HG03135 (cell line): Measurements from ENCODE around the gene SPDYA.

Experiments used
- ATAC-seq: cut with Tn5 transposase; IDR thresholded peaks from one replicate; pipeline ENCODE4 v1.9.1; 2021; ENCODE audit warnings: mild to moderate bottlenecking, moderate library complexity; ENCODE audit not compliant: unreplicated experiment

The SPDYA gene

DNA sequence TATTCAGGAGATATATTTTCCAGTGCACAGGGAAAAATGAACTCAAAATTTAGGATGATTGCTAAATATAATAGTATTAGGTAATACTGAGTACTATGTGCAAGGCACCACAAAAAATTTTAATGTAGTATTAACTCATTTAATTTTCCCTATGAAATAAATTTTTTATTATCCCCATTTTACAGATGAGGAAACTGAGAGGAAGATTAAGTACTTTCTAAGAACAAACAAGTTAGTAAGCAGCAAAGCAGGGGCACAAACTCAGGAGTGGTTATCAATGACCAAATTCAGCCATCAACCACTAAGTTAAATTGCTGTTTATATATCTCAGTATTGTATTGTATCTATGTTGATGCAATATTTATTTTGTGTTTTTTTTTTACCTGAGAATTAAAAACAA lies 14.2 kb downstream of the SPDYA start:
- ATAC-seq, result no peak

DNA sequence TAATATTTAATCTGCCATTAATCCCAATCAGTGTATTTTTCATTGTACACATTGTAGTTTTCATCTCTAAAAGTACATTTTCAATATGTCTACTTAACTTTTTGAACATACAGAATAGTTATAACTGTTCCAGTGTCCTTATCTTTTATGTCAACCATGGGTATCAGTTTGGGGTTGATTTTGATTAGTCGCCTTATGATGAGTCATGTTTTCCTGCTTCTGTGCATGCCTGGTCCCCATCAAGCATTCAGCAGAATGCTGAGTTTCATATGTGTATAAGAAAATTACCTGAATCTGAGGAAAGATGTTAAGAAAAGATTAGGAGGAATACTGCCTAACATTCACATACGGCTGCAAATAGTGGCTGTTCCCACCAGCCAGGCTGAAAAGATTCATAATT lies 17.7 kb downstream of the SPDYA start:
- ATAC-seq, result no peak

DNA sequence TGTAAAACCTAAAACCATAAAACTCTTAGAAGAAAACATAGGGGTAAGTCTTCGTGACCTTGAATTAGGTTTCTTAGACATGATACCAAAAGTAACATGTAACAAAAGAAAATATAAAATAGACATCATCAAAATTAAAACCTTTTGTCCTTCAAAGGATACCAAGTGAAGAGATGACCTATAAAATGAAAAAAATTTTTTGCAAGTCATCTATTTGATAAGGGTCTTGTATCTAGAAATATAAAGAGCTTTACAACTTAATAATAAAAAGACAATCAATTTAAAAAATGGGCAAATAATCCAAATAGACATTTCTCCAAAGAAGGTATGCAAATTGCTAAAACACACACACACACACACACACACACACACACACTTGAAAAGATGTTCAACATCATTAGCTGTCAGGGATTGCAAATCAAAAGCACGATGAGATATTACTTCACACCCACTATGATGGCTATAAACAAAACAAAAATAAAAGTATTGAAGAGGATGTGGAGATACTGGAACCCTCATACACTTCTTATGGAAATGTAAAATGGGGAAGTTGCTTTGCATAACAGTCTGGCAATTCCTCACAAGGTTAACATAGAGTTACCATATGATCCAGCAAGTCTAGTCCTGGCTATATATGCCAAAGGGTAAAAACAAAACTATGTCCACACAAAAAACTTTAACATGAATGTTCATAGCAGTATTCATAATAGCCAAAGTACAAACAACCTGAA lies 23.3 kb downstream of the SPDYA start:
- no peak for ATAC-seq

DNA sequence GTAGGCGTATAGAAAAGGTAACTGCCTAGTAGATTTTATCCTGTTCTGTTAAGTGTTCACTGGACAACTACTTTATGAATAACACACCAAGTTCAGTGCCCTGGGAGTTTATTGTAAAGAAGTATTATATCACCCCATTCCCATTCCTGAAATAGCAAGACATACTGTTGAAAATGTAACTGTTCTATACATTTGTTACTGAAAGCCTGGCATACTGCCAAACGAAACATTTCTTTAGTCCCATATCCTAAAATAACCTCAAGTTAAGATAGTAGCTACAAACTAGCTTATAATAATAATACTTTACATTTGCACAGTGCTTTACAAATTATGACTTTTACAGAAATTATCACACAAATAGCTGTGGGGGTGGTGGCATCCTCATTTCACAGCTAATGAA lies 25.1 kb downstream of the SPDYA start:
- no peak for ATAC-seq

DNA sequence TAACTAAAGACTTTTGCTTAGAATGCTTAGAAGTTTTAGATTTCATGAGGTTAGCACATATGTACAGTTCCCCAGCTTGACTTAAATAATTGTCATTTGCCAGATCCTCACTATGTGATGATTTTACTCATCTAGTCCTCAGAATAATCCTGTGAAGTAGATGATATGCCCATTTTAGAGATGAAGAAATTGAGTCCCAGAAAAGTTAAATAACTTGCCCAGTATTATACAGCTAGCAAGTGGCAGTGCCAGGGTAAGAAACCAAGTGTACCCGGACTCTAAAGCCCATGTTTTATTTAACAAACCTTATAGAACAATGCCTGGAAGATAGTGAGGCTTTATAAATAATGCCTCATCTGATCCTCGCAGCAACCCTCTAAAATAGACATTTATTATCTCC lies 28.3 kb downstream of the SPDYA start:
- ATAC-seq, result no peak

DNA sequence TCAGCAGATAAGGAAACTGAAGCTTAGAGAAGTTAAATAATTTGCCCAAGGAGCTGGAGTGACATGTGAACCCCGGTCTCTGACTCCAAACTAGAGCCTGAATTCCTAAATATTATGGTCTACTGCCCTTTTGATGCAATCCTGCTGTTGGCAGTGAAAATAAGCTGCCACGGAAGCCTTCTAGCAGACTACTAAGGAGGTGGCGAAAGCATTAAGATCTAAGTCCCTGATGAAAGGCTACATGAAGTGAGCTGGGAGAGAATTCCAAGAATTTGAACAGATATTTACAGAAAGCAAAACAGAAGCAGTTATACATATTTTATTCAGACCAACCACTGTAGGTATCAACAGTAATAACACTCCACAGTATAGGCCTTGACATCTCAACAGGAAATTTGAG lies 31.4 kb downstream of the SPDYA start:
- ATAC-seq, result no peak

DNA sequence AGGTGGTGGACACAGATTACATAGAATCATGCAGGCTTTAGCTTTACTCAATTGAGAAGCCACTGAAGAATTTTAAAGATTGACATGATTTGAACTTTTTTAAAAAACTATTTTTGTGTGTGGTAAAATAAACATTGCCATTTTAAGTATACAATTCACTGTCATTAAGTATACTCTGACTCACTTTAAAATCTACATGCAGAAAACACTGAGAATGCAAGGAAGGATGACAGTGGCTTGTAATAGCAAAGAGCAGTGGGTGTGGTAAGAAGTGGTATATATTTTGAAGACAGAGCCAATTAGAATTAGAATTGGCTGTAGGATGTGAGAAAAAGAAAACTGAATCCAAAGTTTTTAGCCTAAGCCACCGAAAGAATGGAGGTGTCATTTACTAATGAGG lies 44.6 kb downstream of the SPDYA start:
- ATAC-seq, result no peak

DNA sequence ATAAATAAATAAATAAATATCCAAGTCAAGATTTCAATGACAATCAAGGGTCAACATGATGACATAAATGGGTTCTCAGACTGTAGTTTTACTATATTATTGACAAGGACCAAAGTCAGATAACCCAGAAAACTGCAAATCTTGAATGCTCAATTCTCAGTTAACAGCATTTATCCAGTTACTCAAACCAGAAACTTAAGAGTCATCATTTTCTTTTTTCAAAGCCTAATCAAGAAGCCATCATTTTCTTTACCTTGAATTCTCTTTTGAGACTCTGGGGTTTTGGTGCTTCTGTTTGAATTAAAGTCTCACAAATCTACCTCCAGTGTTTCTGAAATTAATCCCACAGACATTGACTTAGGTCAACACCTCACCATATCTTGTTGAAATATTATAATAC lies 45.3 kb downstream of the SPDYA start:
- no peak for ATAC-seq

DNA sequence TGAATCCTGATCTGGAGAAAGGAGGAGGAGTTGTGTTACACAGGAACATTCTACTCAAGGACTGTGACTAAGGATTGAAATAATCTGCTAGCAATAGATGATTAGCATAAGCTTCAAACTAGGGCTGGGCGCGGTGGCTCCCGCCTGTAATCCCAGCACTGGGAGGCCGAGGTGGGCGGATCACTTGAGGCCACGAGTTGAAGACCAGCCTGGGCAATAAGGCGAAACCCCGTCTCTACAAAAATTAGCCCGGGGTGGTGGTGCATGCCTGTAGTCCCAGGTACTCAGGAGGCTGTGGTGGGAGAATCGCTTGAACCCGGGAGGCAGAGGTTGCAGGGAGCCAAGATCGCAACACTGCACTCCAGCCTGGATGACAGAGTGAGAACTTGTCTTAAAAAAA lies 58.0 kb downstream of the SPDYA start:
- no peak for ATAC-seq

DNA sequence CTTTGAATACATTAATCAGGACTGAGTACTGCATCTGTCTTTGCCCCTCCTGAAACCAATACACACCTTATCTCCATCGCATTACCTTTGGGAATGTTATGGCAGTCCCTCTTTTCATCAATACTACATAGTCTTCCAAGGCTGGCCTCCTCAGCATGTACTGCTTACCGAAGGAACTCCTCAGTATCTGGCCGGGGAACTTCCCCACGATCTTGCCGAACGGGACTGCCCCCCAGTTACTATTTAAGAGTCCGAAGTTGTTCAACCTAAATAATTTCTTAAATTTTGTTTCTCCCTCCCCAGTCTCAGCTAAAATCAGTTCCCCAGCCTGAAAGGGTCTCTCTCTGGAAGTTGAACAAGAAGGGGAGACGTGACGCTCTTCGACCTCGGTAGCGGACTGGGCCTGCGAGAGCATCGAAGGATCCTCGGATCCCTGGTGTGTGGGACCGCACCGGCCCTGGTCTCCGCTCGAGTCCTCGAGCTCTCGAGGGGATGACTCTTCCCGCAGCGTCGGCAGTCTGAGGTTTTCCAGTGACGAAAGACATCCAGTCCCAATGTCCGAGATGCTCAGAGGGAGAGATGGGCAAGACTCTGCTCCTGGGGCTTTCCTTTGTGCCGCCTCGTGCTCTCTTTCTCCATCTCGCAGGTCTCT lies 59.0 kb downstream of the SPDYA start:
- peak; percentile 21 for ATAC-seq

DNA sequence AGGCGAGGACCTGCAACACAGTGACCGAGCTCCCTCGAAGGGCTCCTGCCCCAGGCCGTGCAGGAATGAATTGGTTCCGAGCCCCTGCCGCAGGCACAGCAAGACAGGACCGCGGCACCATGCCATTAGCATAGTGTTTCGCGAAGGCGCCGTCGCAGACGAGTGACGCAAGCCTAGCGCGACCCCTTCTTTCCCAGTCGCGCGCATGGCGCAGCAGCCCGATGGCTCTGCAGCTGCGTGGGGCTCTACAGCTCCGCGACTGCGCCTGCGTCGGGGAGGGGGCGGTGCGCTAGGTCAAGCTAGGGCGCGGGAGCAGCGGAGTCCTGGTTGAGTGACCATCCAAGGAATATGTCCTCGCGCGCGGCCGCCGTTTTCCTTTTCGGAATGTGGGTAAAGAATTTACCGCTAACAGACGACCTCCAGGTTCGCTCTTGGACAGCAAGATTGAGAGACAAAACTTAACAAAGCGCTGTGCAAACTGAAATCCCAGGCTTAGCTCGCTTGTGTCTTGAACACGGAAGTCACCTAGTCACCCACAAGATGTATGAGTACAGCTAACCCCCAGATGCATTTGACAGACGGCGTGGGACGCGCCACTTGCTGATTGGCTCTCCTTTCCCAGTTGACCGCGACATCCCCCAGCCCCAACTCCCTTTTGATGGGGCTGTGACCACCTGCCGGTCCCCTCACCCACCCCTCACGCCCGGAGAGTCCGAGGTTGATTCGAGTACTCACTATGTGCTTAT lies 59.7 kb downstream of the SPDYA start, which contains the start of gene TRMT61B:
TSS of gene TRMT61B (minus strand) at position 164 of the 746 bp plus-strand sequence. CDS start at position 132, 32 bp downstream.
- ATAC-seq, result peak; percentile 94

DNA sequence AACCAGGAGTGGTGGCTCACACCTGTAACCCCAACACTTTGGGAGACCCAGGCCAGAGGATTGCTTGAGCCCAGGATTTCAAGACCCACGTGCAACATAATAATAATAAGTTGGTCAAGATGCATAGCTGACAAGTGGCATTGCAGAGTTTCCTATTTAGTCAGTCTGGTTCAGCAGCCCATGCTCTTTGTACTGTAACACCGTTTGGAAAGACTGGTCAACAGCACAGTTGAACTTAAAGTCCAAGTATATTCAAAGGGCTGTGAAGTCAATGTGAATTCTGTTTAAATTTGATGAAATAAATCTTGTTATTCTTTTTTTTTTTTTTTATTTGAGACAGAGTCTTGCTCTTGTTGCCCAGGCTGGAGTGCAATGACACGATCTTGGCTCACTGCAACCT lies 61.0 kb downstream of the SPDYA start:
- ATAC-seq, result no peak

DNA sequence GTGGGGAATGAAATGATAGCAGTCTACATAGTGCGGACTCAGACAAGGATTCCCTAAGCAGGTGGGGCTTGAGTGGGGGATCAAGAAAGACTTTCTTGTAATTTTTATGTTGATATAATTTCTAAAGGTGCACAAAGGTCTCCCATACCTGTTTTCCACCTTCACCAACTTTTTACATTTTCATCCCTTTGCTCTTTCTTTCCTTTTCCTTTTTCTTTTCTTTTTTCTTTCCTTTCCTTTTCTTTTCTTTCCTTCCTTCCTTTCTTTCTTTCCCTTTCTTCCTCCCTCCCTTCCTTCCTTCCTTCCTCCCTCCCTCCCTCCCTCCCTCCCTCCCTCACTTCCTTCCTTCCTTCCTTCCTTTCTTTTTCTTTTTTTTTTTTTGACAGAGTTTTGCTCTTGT lies 69.6 kb downstream of the SPDYA start:
- no peak for ATAC-seq

DNA sequence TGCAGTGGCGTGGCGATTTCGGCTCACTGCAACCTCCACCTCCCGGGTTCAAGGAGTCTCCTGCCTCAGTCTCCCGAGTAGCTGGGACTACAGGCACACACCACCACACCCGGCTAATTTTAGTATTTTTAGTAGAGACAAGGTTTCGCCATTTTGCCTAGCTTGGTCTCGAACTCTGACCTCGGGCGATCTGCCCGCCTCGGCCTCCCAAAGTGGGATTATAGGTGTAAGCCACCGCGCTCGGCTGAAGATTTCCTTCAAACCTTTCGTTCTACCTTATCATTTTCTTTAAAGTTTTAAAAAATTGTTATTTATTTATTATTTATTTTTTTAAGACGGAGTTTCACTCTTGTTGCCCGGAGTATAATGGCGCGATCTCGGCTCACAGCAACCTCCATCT lies 82.9 kb downstream of the SPDYA start:
- ATAC-seq, result no peak

DNA sequence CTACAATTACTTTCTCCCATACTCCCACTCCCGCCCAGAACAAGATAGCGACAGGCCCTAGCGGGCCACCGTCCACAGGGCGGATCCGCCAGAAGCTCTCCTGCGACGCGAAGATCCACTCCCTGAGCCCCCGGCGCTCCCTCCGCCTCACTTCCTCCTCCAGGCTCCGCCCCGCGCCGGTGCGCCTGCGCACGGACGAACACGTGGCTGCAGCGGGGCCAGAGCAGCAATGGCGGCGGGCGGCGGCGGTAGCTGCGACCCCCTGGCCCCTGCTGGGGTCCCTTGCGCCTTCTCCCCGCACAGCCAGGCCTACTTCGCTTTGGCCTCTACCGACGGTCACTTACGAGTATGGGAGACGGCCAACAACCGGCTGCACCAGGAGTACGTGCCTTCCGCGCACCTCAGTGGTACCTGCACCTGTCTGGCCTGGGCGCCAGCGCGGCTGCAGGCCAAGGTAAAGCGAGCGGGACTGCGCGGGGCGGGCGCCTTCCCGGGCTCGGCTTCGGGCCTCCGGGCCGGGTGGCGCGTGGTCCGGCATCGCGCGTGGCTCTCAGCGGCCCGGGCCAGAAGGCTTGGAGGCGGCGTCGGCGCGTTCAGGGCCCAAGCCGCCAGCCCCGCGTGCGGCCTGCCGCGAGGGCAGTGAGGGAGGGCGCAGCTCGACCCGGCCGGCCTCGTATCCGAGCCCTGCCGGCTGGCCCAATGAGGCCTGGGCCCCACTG lies 84.0 kb downstream of the SPDYA start, which contains the start of gene WDR43:
TSS of gene WDR43 (plus strand) at position 198 of the 719 bp plus-strand sequence. CDS start at position 230, 32 bp downstream.
- peak; percentile 90 for ATAC-seq

DNA sequence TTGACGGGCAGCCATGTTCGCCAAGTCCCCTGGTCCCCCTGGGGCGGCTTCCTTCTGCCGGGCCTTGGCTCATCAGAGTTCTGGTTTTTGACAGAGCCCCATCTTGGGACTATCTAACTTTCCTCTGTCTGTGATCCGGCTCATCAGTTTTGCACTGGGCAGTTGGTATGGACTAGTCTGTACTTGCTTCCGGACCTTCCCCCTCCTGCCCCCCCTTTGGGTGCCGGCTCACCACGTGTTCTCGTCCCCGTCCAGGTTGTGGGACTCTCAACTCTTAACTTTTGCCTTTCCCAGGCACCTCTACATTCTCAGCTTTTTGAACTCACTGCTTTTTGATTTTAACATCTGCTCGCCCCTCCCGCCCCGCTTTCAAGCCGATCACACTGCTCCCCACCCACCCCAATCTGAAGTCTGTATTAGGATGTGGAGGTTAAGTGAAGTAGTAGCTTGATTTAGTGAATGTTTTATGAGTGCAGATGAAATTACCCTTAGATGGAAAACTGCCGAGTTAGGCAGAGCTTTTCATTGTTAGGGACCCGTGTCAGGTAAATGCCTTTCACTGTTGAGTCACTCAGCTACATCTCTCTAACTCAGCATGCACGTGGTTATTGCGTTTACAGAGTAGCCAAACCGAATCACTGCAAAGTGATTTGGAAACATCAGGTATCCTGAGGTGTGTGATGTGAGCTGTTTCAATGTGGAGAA lies 84.7 kb downstream of the SPDYA start:
- ATAC-seq, result peak; percentile 8

DNA sequence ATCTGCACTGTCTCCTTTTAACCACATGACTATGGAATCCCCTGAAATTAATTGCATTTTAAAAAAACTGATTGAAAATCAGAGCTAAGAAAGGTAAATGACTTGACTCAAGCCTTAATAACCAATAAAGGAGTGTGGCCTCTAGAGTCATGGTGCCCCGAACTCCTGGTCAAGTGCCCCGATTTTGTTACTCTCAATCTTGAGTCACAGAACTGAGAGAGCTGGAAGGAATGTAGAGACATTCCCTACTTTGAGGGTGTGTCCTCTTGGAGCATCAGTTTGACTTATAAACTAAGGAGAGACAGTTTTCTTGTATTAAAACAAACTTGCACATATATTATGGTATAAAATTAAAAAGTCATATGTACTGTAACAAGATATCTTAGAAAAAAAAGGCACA lies 86.3 kb downstream of the SPDYA start:
- no peak for ATAC-seq

DNA sequence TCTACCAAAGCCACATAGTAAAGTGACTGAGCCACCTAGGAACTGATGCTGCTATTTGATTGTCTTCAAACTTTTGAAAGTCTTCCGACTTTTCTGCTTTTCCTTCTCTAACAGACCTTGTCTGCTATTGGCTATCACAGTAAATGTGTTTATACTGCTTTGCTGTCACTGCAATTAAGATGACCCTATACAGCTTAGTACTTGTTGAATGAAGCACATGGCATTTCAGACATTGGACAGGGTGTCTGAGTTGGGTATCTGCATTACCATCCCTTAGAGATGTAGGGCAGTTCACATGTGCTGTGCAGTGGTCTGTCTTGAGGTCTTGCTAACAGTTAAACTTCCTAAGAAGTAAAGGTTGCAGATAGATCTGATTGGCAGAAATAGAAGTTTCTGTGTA lies 87.4 kb downstream of the SPDYA start:
- ATAC-seq, result no peak
